ENCODE data around the gene RNF180. TPM values are rescaled to one million over a fixed set of nuclear protein-coding genes. Genes with fewer than 3 reads are reported as not detected.

RNF180 gene
- total RNA-seq, 1 experiment from 2014 or later, result 0.61 TPM

DNA sequence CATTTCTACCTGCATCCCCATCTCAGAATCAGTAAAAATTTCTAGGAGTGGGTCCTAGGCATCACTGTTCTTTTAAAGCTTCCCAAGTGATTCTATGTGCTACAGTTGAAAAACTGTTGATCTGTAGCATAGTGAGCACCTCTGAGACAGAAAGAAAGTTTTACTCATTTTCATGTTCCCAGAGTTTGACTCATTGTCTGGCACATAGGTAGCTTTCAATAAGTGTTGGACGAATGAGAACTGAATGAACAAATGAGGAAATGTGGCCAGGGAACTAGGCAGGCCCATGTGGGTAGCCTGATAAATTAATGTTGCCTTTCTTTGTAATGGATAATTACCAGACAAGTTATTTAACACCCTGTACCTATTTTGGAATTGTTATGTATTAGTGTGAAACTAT is 33.8 kb downstream of the RNF180 start:
- no TSS peak for BruUV-seq (replicated peaks)
- no peak overlapping the region for H3K4me3 Mint-ChIP-seq (ENCODE audit: unreplicated experiment)
- H3K27me3 Mint-ChIP-seq (ENCODE audit: insufficient read depth, unreplicated experiment), result peaks cover 5% of the 10 kb centered on the region
- intact Hi-C loops (cut with micrococcal nuclease; ENCODE audit: unreplicated experiment), result no loop called here
- POLR2A ChIA-PET, result no interaction called here
- Histone ChIP-seq H3K27me3 (replicated peaks; ENCODE audit: control insufficient read depth, insufficient read depth, low read length) (no peaks in the 10 kb centered on the region), H3K9me3 (no peaks in the 10 kb centered on the region), H3K4me3 (ENCODE audit: low read depth, low read length) (no peak overlapping the region), H3K36me3 (ENCODE audit: control insufficient read depth, insufficient read depth, low read length) (no peaks in the 10 kb centered on the region), H3K4me1 (no peaks in the 10 kb centered on the region)
- no peak for TF ChIP-seq CTCF (IDR thresholded peaks at IDR 0.05; ENCODE audit: insufficient read depth in 1 of 2, low read depth in 1 of 2, low read length in 1 of 2, severe bottlenecking in 1 of 2, unreplicated experiment in 1 of 2)
- H3K9me3 Mint-ChIP-seq (ENCODE audit: unreplicated experiment), result no peaks in the 10 kb centered on the region
- CTCF ChIA-PET, result no interaction called here
- no peaks in the 10 kb centered on the region for H3K4me1 Mint-ChIP-seq (ENCODE audit: low read depth, unreplicated experiment)
- H3K27ac Mint-ChIP-seq (ENCODE audit: unreplicated experiment), result no peak overlapping the region
- DNase-seq, result no peak
- H3K36me3 Mint-ChIP-seq (ENCODE audit: insufficient read depth, unreplicated experiment), result no peaks in the 10 kb centered on the region

GRCh38 chr5:64201996-64202395 is 36.4 kb downstream of the RNF180 start:
- no TSS peak for BruUV-seq (replicated peaks)
- Mint-ChIP-seq H3K4me3 (ENCODE audit: unreplicated experiment) (no peak overlapping the region), H3K27me3 (ENCODE audit: insufficient read depth, unreplicated experiment) (peaks cover 10% of the 10 kb centered on the region), H3K36me3 (ENCODE audit: insufficient read depth, unreplicated experiment) (no peaks in the 10 kb centered on the region), H3K9me3 (ENCODE audit: unreplicated experiment) (no peaks in the 10 kb centered on the region), H3K4me1 (ENCODE audit: low read depth, unreplicated experiment) (no peaks in the 10 kb centered on the region), H3K27ac (ENCODE audit: unreplicated experiment) (no peak overlapping the region)
- Histone ChIP-seq H3K27me3 (replicated peaks; ENCODE audit: control insufficient read depth, insufficient read depth, low read length) (no peaks in the 10 kb centered on the region), H3K4me3 (ENCODE audit: low read depth, low read length) (no peak overlapping the region), H3K4me1 (no peaks in the 10 kb centered on the region), H3K36me3 (ENCODE audit: control insufficient read depth, insufficient read depth, low read length) (no peaks in the 10 kb centered on the region), H3K9me3 (no peaks in the 10 kb centered on the region)
- intact Hi-C loops (cut with micrococcal nuclease; ENCODE audit: unreplicated experiment), result no loop called here
- no peak for TF ChIP-seq CTCF (IDR thresholded peaks at IDR 0.05; ENCODE audit: insufficient read depth in 1 of 2, low read depth in 1 of 2, low read length in 1 of 2, severe bottlenecking in 1 of 2, unreplicated experiment in 1 of 2)
- DNase-seq, result no peak
- ChIA-PET POLR2A (no interaction called here), CTCF (no interaction called here)

DNA sequence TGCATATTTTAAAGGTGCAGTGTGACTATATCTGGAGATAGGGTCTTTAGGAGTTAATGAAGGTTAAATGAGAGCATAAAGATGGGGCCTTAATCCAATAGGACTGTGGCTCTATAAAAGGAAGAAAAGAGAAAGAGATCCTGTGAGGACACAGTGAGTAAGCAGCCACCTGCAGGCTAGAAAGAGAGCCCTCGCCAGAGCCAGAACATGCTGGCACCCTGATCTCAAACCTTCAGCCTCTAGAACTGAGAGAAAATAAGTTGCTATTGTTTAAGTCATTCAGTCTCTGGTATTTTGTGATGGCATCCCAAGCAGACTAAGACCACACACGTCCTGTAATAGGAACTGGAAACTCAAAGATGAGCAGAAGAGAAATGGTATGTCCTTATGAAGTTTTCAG is 41.0 kb downstream of the RNF180 start:
- Histone ChIP-seq H3K36me3 (ENCODE audit: control insufficient read depth, insufficient read depth, low read length) (no peaks in the 10 kb centered on the region), H3K4me1 (no peaks in the 10 kb centered on the region), H3K9me3 (no peaks in the 10 kb centered on the region), H3K4me3 (ENCODE audit: low read depth, low read length) (no peak overlapping the region), H3K27me3 (replicated peaks; ENCODE audit: control insufficient read depth, insufficient read depth, low read length) (no peaks in the 10 kb centered on the region)
- H3K4me1 Mint-ChIP-seq (ENCODE audit: low read depth, unreplicated experiment), result no peaks in the 10 kb centered on the region
- intact Hi-C loops (cut with micrococcal nuclease; ENCODE audit: unreplicated experiment), result no loop called here
- H3K27ac Mint-ChIP-seq (ENCODE audit: unreplicated experiment), result no peak overlapping the region
- H3K4me3 Mint-ChIP-seq (ENCODE audit: unreplicated experiment), result no peak overlapping the region
- POLR2A ChIA-PET, result no interaction called here
- no peaks in the 10 kb centered on the region for H3K36me3 Mint-ChIP-seq (ENCODE audit: insufficient read depth, unreplicated experiment)
- BruUV-seq (replicated peaks), result no TSS peak
- no peak for DNase-seq
- no peak for TF ChIP-seq CTCF (IDR thresholded peaks at IDR 0.05; ENCODE audit: insufficient read depth in 1 of 2, low read depth in 1 of 2, low read length in 1 of 2, severe bottlenecking in 1 of 2, unreplicated experiment in 1 of 2)
- CTCF ChIA-PET, result no interaction called here
- peaks cover 5% of the 10 kb centered on the region for H3K27me3 Mint-ChIP-seq (ENCODE audit: insufficient read depth, unreplicated experiment)
- no peaks in the 10 kb centered on the region for H3K9me3 Mint-ChIP-seq (ENCODE audit: unreplicated experiment)

Data from Caco-2 (cell line).